ENCODE results near the gene IP6K2. TPM values are rescaled to one million over a fixed set of nuclear protein-coding genes. Genes with fewer than 3 reads are reported as not detected.

The IP6K2 gene
- total RNA-seq, 2 experiments from 2014 or later = 97.2 to 121 TPM

DNA sequence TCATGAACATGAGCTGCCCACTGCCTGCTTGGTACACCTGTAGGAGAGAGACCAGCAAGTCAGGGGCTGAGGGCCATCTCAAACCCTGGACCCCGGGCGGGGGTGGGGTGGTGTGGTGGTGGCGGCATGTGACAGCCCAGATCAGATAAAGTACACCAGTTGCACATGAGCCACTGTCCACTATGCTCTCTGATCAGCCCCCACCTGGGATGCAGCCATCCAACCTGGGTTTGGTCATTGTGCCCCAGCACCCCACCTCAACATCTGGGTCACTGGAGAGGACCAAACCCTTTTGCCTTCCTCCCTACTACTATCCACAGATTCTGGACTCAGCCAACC lies 28.3 kb downstream of the IP6K2 start:
- ChIA-PET CTCF (no interaction called here), POLR2A (interaction anchor here (1.4 to 2.0 kb wide), 2 partner anchors 29 to 53 kb away, joined by 3 to 5 read pairs; partner anchors contain the start of genes IP6K2 and SLC26A6)
- Histone ChIP-seq H3K27me3 (ENCODE audit: control insufficient read depth in 1 of 2, insufficient read depth in 2 of 2, low read length in 2 of 2) (no peaks in the 10 kb centered on the region), H3K9me3 (ENCODE audit: control insufficient read depth in 1 of 2, insufficient read depth in 1 of 2, low read length in 2 of 2) (no peaks in the 10 kb centered on the region), H3K4me3 (ENCODE audit: low read length) (no peak overlapping the region), H3K4me1 (ENCODE audit: insufficient read depth, low read length) (peaks cover 27% of the 10 kb centered on the region), H3K36me3 (ENCODE audit: insufficient read depth, low read length) (peaks cover 62% of the 10 kb centered on the region), H3K27ac (ENCODE audit: low read depth in 1 of 2, low read length in 2 of 2) (no peak overlapping the region)
- Mint-ChIP-seq H3K4me3 (no peak overlapping the region), H3K4me1 (ENCODE audit: low read depth) (peaks cover 26% of the 10 kb centered on the region), H3K36me3 (ENCODE audit: low read depth) (peaks cover 71% of the 10 kb centered on the region), H3K27ac (no peak overlapping the region), H3K9me3 (no peaks in the 10 kb centered on the region), H3K27me3 (no peaks in the 10 kb centered on the region)
- intact Hi-C loops (cut with DNase I, micrococcal nuclease) = loop anchor here (5.0 to 10.0 kb wide), 3 partner anchors 264 to 1816 kb away; partner anchors contain the start of genes CACNA2D2 (in 1 of the 2) and ELP6 (in 1 of the 2)
- no peak for DNase-seq
- no peak for ATAC-seq (ENCODE audit: poor library complexity)
- TF ChIP-seq, protein P1, sequence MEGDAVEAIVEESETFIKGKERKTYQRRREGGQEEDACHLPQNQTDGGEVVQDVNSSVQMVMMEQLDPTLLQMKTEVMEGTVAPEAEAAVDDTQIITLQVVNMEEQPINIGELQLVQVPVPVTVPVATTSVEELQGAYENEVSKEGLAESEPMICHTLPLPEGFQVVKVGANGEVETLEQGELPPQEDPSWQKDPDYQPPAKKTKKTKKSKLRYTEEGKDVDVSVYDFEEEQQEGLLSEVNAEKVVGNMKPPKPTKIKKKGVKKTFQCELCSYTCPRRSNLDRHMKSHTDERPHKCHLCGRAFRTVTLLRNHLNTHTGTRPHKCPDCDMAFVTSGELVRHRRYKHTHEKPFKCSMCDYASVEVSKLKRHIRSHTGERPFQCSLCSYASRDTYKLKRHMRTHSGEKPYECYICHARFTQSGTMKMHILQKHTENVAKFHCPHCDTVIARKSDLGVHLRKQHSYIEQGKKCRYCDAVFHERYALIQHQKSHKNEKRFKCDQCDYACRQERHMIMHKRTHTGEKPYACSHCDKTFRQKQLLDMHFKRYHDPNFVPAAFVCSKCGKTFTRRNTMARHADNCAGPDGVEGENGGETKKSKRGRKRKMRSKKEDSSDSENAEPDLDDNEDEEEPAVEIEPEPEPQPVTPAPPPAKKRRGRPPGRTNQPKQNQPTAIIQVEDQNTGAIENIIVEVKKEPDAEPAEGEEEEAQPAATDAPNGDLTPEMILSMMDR (IDR thresholded peaks at IDR 0.05) = no peak

DNA sequence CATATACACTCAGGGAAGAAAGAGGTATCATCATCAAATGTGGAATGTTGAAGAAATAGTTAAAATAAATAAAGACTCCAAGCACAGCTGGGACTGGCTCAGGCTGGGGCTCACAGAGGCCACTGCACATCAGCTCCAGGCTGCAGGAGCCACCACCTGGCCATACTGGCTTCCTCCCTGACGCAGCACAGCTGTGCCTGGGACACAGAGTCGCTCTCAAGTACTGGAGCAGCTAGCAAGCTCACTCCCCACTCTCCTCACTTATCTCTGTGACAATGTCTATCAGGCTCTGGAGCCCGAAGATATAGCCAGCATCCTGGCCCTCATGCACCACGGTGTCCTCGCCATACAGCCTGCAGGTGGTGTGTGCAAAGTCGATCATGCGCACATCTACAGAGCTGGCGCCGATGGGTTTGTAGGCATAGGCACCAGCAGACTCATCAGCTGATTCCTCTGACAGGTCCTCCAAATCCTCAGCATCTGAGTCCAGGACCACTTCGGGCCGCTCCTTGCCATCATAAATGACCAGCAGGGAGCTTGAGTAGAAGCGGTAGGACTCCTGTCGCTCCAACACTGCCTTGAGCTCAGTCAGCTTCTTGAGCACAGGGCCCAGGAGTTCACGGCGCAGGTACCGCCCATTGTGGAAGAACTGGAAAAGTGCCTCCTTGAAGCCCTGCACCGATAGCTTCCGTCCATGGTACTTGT lies 28.8 kb downstream of the IP6K2 start:
- Histone ChIP-seq H3K9me3 (ENCODE audit: control insufficient read depth in 1 of 2, insufficient read depth in 1 of 2, low read length in 2 of 2) (no peaks in the 10 kb centered on the region), H3K4me1 (ENCODE audit: insufficient read depth, low read length) (peaks cover 31% of the 10 kb centered on the region), H3K36me3 (ENCODE audit: insufficient read depth, low read length) (peaks cover 57% of the 10 kb centered on the region), H3K27ac (ENCODE audit: low read depth in 1 of 2, low read length in 2 of 2) (no peak overlapping the region), H3K27me3 (ENCODE audit: control insufficient read depth in 1 of 2, insufficient read depth in 2 of 2, low read length in 2 of 2) (no peaks in the 10 kb centered on the region), H3K4me3 (ENCODE audit: low read length) (no peak overlapping the region)
- DNase-seq (peak in 1 of 14 experiments; percentile 24), ATAC-seq (ENCODE audit: poor library complexity) (no peak)
- Mint-ChIP-seq H3K4me1 (ENCODE audit: low read depth) (peaks cover 31% of the 10 kb centered on the region), H3K4me3 (no peak overlapping the region), H3K36me3 (ENCODE audit: low read depth) (peaks cover 66% of the 10 kb centered on the region), H3K27ac (no peak overlapping the region), H3K9me3 (no peaks in the 10 kb centered on the region), H3K27me3 (no peaks in the 10 kb centered on the region)
- TF ChIP-seq, protein P1 (IDR thresholded peaks at IDR 0.05) = no peak
- POLR2A ChIA-PET = interaction anchor here (1.4 to 2.0 kb wide), 2 partner anchors 29 to 53 kb away, joined by 3 to 5 read pairs; partner anchors contain the start of genes IP6K2 and SLC26A6
- intact Hi-C loops (cut with DNase I, micrococcal nuclease) = loop anchor here (5.0 to 10.0 kb wide), 3 partner anchors 264 to 1817 kb away; partner anchors contain the start of genes CACNA2D2 (in 1 of the 2) and ELP6 (in 1 of the 2)
- CTCF ChIA-PET = no interaction called here

DNA sequence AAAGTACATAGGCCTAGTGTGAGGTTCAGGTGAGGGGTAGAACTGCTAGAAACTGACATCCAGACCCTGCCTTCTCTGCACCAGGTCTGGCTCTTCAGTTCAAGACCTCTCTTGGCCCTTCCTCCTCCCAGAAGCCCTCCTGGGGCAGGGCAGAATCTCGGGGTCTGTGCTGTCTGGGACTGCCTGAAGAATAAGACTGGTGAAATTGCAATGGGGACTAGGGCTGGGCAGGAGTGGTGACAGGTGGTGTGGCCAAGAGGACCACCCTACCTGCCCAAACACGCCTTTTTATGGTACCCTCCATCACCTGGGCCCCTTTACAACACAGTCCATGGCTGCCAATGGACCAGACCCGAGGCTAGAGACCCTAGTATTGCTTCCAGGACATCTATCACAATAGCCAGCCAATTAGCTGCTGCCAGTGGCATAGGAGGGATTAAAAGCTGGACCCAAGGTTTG lies 29.8 kb downstream of the IP6K2 start:
- Mint-ChIP-seq H3K27me3 (no peaks in the 10 kb centered on the region), H3K9me3 (no peaks in the 10 kb centered on the region), H3K4me1 (ENCODE audit: low read depth) (peaks cover 32% of the 10 kb centered on the region), H3K36me3 (ENCODE audit: low read depth) (peaks cover 64% of the 10 kb centered on the region), H3K4me3 (peak overlapping the region; percentile 13), H3K27ac (no peak overlapping the region)
- H3K36me3 ChIP-seq (ENCODE audit: insufficient read depth, low read length) = peaks cover 50% of the 10 kb centered on the region
- ATAC-seq (ENCODE audit: poor library complexity) (no peak), DNase-seq (peak in 1 of 14 experiments; percentile 27)
- TF ChIP-seq, protein P1 (IDR thresholded peaks at IDR 0.05) = no peak
- no peak overlapping the region for H3K27ac ChIP-seq (ENCODE audit: low read depth in 1 of 2, low read length in 2 of 2)
- ChIA-PET CTCF (no interaction called here), POLR2A (interaction anchor here (1.3 to 1.5 kb wide), 3 partner anchors 52 to 211 kb away, joined by 3 to 5 read pairs (median 3); partner anchors contain the start of genes SLC25A20 and SLC26A6)
- peaks cover 31% of the 10 kb centered on the region for H3K4me1 ChIP-seq (ENCODE audit: insufficient read depth, low read length)
- H3K27me3 ChIP-seq (ENCODE audit: control insufficient read depth in 1 of 2, insufficient read depth in 2 of 2, low read length in 2 of 2) = no peaks in the 10 kb centered on the region
- intact Hi-C loops (cut with DNase I, micrococcal nuclease) = loop anchor here (5.0 to 10.0 kb wide), 3 partner anchors 265 to 1818 kb away; partner anchors contain the start of genes CACNA2D2 (in 1 of the 2) and ELP6 (in 1 of the 2)
- no peaks in the 10 kb centered on the region for H3K9me3 ChIP-seq (ENCODE audit: control insufficient read depth in 1 of 2, insufficient read depth in 1 of 2, low read length in 2 of 2)
- no peak overlapping the region for H3K4me3 ChIP-seq (ENCODE audit: low read length)

Measured in CD4-positive, alpha-beta T cell (primary cell).